ENCODE results near the gene RPL39. TPM values are rescaled to one million over a fixed set of nuclear protein-coding genes. Genes with fewer than 3 reads are reported as not detected.

RPL39 gene
- 298 and 461 TPM in 2 replicates for total RNA-seq (2013; cell fraction: nucleolus; rRNA removed)
- total RNA-seq (2014; rRNA removed): 1,792 and 2,082 TPM in 2 replicates
- total RNA-seq (2014; rRNA removed; fragmentation: Illumina TruSeq; extraction: Trizol): 3,753 and 4,112 TPM in 2 replicates
- total RNA-seq (2021): 2,274 and 2,439 TPM in 2 replicates
- 4,793 TPM for polyA plus RNA-seq (2011; ENCODE audit: low read depth)
- 4,235 and 5,931 TPM in 2 replicates for polyA plus RNA-seq (2011; rRNA removed)
- 2,324 and 2,798 TPM in 2 replicates for polyA plus RNA-seq (2011; cell fraction: cytosol; rRNA removed)
- polyA plus RNA-seq (2011; cell fraction: nucleus; rRNA removed): 799 and 1,687 TPM in 2 replicates
- polyA plus RNA-seq (2012): 9,814 and 10,250 TPM in 2 replicates
- polyA plus RNA-seq (2014; fragmentation: Illumina TruSeq; extraction: Trizol): 6,541 and 7,422 TPM in 2 replicates
- polyA plus RNA-seq (2014; fragmentation: Nextera tagmentation; extraction: Ambion mirVana): 1,000 to 10,000 TPM; 4,146 to 5,350 TPM
- polyA plus RNA-seq (2014; rRNA removed): 2,881 and 3,581 TPM in 2 replicates
- polyA plus RNA-seq (2016; fragmentation: Nextera tagmentation; extraction: Ambion mirVana): 1,000 to 10,000 TPM; 1,812 to 1,889 TPM
- 1,155 and 1,469 TPM in 2 replicates for polyA minus RNA-seq (2011; rRNA and poly(A)+ RNA removed)
- 295 and 328 TPM in 2 replicates for polyA minus RNA-seq (2011; cell fraction: cytosol; rRNA and poly(A)+ RNA removed)
- 71.3 and 90.8 TPM in 2 replicates for polyA minus RNA-seq (2011; cell fraction: nucleus; rRNA and poly(A)+ RNA removed)
- percentile 97 among the genes with signal in this experiment for Bru-seq, nascent RNA
- BruChase-seq, experiment 1, labeled RNA remaining after a 6-hour chase: percentile 94 among the genes with signal in this experiment
- BruChase-seq, experiment 2, labeled RNA remaining after a 2-hour chase: percentile 91 among the genes with signal in this experiment
- long read RNA-seq, experiment 1, transcript RPL39-201 (3 exons, 401 nt): major isoform, 647 of 650 reads
- long read RNA-seq, experiment 1, partial matches to known transcripts: 0 of 650 reads
- long read RNA-seq, experiment 1, other reads (novel, unspliced or antisense): 1 of 650 reads
- long read RNA-seq, experiment 2, transcript RPL39-201 (3 exons, 401 nt): major isoform, 1,411 of 1,413 reads
- long read RNA-seq, experiment 2, partial matches to known transcripts: 2 of 1,413 reads
- long read RNA-seq, experiment 2, other reads (novel, unspliced or antisense): 0 of 1,413 reads

- FAIRE-seq: no peak
- SMC1A ChIA-PET (ENCODE audit: uncharacterized antibody, unreplicated experiment): interaction anchor here (0.7 to 1.7 kb wide), 15 partner anchors 30 to 322 kb away, joined by 3 to 10 read pairs (median 3); partner anchors contain the start of genes RNF113A, SOWAHD and UPF3B
- TSS peak; percentile 90 for BruUV-seq (replicated peaks)
- TF ChIP-seq YY1 (IDR thresholded peaks at IDR 0.05; ENCODE audit: low read depth, low read length) (peak; percentile 88), ZNF384 (IDR thresholded peaks at IDR 0.05; ENCODE audit: borderline replicate concordance, low read depth, low read length) (no peak), ZBTB40 (IDR thresholded peaks at IDR 0.05; ENCODE audit: borderline replicate concordance) (peak; percentile 61; the same call in 1 of the 2 replicates), MAX (IDR thresholded peaks at IDR 0.05; ENCODE audit: low read depth, low read length) (peak; percentile 32; the same call in 1 of the 2 replicates), NFIC (IDR thresholded peaks at IDR 0.05; ENCODE audit: low read depth, low read length) (0 out of 2 replicates have a peak, but pooled peaks have one; percentile 20), HCFC1 (IDR thresholded peaks at IDR 0.05; ENCODE audit: low read length) (no peak), IKZF1 (conservative IDR thresholded peaks at IDR 0.05) (peak; percentile 9; the same call in 1 of the 2 replicates), CREB1 (IDR thresholded peaks at IDR 0.05; ENCODE audit: low read depth) (peak; percentile 44; the same call in 1 of the 2 replicates), ETV6 (conservative IDR thresholded peaks at IDR 0.05 in 1 of 2, IDR thresholded peaks at IDR 0.05 in 1 of 2; ENCODE audit: borderline replicate concordance in 1 of 2, low read depth in 1 of 2) (peak in 1 of 2 experiments; percentile 19; a peak in 1 of 4 replicates), ZNF274 (IDR thresholded peaks at IDR 0.05; ENCODE audit: insufficient read depth, insufficient read length) (no peak)
Observed at GRCh38 chrX:119791437-119792231, at the start of gene RPL39. Gene RPL39, minus strand, starts transcription at chrX:119791630. Its CDS starts 54 bp downstream, at chrX:119791576.

More at GRCh38 chrX:119791437-119792231, at the start of gene RPL39:
- H3K79me2 ChIP-seq (ENCODE audit: control insufficient read depth, insufficient read depth, low read length): peaks cover 50% of the 10 kb centered on the region
- peak within 1 kb of the TSS; percentile 76 for H3K4me3 ChIP-seq
- H3K27ac ChIP-seq (ENCODE audit: control insufficient read depth, insufficient read depth): peak within 1 kb of the TSS; percentile 90
- H3K9me3 ChIP-seq (replicated peaks; ENCODE audit: control insufficient read depth, insufficient read depth, low read length): no peaks in the 10 kb centered on the region
- no peaks in the 10 kb centered on the region for H3K27me3 ChIP-seq (replicated peaks in 1 of 2; ENCODE audit: control insufficient read depth in 2 of 2, insufficient read depth in 2 of 2, low read length in 1 of 2)
- no peaks in the 10 kb centered on the region; the same call in 1 of the 2 replicates for H4K20me1 ChIP-seq (ENCODE audit: control insufficient read depth, insufficient read depth)
- DNase-seq (ENCODE audit: low read depth, low spot score): peak; percentile 51
- WGBS (ENCODE audit: insufficient coverage, insufficient replicate concordance, low lambda C conversion rate, missing lambda C conversion rate): 37% methylated on average over 57 of the region's 58 CpGs
- peak; percentile 90 for ATAC-seq
- H3K36me3 ChIP-seq (ENCODE audit: control insufficient read depth in 2 of 2, insufficient read depth in 2 of 2, low read length in 1 of 2): peaks cover 2 to 6% of the 10 kb centered on the region in 2 experiments; a peak in 2 of 4 replicates
- CTCF ChIA-PET: interaction anchor here (0.7 to 1.9 kb wide), 13 partner anchors 11 to 156 kb away, joined by 3 to 10 read pairs (median 4); partner anchors contain the start of genes SOWAHD and UPF3B
- peak within 1 kb of the TSS; percentile 93 for H3K9ac ChIP-seq (ENCODE audit: control insufficient read depth, insufficient read depth, low read length)
- POLR2A ChIA-PET: interaction anchor here (0.5 to 2.2 kb wide), 18 partner anchors 16 to 406 kb away, joined by 3 to 24 read pairs (median 4); partner anchors contain the start of genes NDUFA1, RNF113A, SEPTIN6 and SOWAHD
- peak within 1 kb of the TSS; percentile 75 for H2AFZ ChIP-seq (ENCODE audit: control insufficient read depth, low read depth, low read length)
- intact Hi-C loops (cut with micrococcal nuclease; ENCODE audit: unreplicated experiment): loop anchor here (2.0 to 5.0 kb wide), 3 partner anchors 61 to 151 kb away; partner anchors contain the start of genes NKAP and UPF3B
- H3K4me2 ChIP-seq (ENCODE audit: control insufficient read depth, insufficient read depth): peak within 1 kb of the TSS; percentile 69
- RAD21 ChIA-PET (ENCODE audit: unreplicated experiment): interaction anchor here (0.8 to 3.3 kb wide), 21 partner anchors 16 to 674 kb away, joined by 3 to 21 read pairs (median 4); partner anchors contain the start of genes NDUFA1, NKRF, RNF113A and SOWAHD
- in situ Hi-C loops (cut with MboI): no loop called here
- H3K4me1 ChIP-seq (ENCODE audit: control insufficient read depth, insufficient read depth, low read length): no peaks in the 10 kb centered on the region; the same call in 1 of the 2 replicates
